Keratinocyte (primary cell): ENCODE data around the gene JAKMIP1.

ENCODE experiments used
- EZH2 ChIP-seq: IDR thresholded peaks from one replicate; pipeline ENCODE4 v1.6.1; 2012; ENCODE audit warnings: inconsistent platforms, mild to moderate bottlenecking, low read length, moderate library complexity
- TF ChIP-seq, protein P1 (sequence below), 3 experiments: IDR thresholded peaks in 1 of 3; conservative IDR thresholded peaks in 1 of 3; optimal IDR thresholded peaks in 1 of 3; 2 replicates in 2 of 3; 3 replicates in 1 of 3; pipeline versions ENCODE3 to v1.5.1; 2011; ENCODE audit warnings: low read length in 3 of 3, mild to moderate bottlenecking in 3 of 3, moderate library complexity in 2 of 3, control low read depth in 1 of 3, inconsistent platforms in 1 of 3; ENCODE audit not compliant: insufficient read depth in 2 of 3; ENCODE audit errors: extremely low read depth in 1 of 3

DNA sequence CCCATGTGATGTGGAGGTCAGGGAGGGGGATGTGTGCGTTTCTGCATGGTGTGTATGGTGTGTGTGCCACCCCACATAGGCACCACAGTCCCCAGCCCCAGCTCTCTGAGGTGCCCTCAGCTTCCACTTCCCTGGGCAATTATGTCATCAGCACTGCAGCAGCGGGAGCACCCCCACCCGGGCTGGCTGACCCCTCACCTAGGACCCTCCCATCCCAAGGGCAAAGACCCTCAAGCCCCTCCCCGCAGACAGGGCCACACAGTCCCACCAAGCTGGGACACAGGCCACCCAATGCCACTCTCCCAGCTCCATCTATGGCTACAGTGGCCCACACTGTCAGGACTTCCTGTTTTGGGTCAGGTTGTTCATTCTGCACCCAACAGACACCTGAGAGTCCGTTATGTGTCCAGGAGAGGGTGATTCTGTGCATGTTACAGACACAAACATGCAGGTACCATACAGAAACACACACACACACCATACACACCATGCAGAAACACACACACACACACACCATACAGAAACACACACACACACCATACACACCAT, 75.2 kb downstream of the JAKMIP1 start:
- TF ChIP-seq, protein P1, sequence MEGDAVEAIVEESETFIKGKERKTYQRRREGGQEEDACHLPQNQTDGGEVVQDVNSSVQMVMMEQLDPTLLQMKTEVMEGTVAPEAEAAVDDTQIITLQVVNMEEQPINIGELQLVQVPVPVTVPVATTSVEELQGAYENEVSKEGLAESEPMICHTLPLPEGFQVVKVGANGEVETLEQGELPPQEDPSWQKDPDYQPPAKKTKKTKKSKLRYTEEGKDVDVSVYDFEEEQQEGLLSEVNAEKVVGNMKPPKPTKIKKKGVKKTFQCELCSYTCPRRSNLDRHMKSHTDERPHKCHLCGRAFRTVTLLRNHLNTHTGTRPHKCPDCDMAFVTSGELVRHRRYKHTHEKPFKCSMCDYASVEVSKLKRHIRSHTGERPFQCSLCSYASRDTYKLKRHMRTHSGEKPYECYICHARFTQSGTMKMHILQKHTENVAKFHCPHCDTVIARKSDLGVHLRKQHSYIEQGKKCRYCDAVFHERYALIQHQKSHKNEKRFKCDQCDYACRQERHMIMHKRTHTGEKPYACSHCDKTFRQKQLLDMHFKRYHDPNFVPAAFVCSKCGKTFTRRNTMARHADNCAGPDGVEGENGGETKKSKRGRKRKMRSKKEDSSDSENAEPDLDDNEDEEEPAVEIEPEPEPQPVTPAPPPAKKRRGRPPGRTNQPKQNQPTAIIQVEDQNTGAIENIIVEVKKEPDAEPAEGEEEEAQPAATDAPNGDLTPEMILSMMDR (optimal IDR thresholded peaks at IDR 0.05 in 1 of 3, IDR thresholded peaks at IDR 0.05 in 1 of 3, conservative IDR thresholded peaks at IDR 0.05 in 1 of 3; ENCODE audit: extremely low read depth in 1 of 3, insufficient read depth in 2 of 3, low read length in 3 of 3) = no peak
- TF ChIP-seq EZH2 = no peak
